Left hindlimb (tissue), 1 donor: ENCODE results near the gene FES.
A peak's percentile ranks its signal among the peaks of the same experiment; 100 is the strongest.
"Not testable (repeated sequence)": the region's sequence is repeated elsewhere in the genome, so short reads cannot be mapped to it uniquely, and the experiment has no call there.

Experiments
- DNase-seq: peaks from one replicate; pipeline ENCODE4 v3.0.0-alpha.2; 2018

The FES gene

DNA sequence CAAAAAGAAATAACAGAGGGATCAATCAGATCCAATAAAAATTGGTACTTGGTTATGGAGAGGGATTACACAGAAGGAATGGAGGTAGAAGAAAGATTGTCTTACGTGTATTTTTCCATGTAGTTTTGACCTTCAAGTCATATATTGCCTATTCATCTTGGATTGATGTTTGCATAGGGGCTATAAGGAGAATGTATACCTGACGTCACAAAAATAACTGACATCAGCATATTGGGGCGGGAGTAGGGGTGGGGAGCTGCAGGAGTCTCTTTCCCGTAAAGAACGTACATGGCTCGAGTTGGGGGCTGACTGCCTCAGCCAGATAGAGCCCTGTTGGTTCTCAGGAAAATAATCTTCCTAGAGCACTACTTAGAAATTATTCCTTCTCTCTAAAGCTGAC lies 21.8 kb upstream of the FES start:
- DNase-seq = no peak

DNA sequence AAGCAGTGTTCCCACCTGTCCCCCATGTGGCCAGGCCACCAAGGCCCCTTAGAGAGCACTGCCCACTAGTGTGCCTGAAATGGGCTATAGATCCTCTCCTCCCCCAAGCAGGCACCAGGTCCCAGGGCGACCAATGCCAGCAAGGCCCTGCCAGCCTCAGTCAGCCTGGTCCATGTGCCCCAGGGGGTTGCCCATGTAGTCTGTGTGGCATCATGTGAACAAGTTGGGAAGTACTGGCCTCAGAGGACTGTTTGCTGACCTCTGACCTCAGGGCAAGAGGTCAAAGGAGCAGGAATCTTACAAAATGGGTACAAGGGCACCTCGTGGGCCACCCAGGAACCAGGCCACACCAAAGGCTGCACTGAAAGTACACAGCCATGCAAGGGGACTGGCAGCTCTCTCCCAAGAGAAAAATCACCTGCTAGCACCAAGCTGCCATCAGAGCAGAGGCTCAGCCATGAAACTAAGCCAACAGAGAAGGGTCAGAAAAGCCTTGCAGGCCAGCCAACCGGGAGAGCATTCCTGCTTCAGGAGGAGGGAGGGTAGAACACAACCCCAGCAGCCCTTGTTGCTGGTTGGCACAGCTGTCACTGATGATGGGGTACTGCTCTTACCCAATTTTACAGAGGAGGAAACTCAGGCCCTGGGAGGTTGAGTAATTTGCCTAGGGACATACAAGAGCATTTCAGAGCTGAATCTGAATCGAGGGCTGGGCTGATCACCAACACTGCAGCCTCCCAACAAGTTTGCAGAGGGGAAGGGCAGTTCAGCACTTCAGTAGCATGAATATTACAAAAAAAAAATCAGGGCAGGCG lies 21.1 kb upstream of the FES start:
- DNase-seq = no peak

DNA sequence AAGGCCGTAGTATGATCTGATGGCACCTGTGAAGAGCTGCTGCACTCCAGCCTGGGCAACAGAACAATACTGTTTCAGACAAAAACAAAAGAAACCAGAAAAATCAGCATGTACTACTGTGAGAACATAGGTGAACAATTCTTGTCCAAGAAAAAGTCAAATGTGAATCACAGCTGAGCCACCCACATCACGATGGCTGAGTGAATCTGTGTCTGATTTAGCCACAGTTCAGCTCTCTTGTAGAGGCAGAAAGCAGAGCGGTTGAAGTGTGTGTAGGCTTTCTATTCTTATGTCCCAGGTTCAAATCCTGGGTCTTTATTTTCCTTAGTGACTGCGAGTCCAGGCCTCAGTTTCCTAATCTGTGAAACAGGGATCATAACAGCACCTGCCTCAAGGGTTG lies 20.3 kb upstream of the FES start:
- DNase-seq = no peak

GRCh38 chr15:90864507-90864906 lies 19.8 kb upstream of the FES start:
- no peak for DNase-seq

GRCh38 chr15:90865702-90866101 lies 18.6 kb upstream of the FES start:
- DNase-seq = no peak

GRCh38 chr15:90866161-90866715 lies 18.1 kb upstream of the FES start:
- DNase-seq = no peak

- DNase-seq = no peak
These were observed 17.5 kb upstream of the FES start for GRCh38 chr15:90866800-90867199.

DNA sequence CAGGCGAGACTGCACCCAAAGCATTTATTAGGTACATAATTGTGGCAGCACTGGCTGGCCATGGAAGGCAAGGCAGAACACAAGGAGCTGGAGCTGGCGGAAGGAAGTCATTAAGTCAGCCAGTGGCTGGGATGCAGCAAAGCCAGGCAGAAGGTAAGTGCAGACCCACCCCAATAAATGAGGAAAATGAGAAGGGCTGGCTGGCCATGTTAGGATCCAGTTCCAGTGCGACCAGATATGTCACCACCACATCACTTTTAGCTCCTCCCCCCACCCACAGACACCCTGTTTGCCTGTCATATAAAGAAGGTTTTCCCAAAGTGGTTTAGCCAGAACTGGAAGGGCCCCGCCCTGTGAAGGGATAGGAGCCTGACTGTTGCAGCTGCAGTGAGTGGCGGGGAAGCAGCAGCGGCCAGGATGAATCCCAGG lies 16.0 kb upstream of the FES start, which contains the start of gene FURIN:
TSS of gene FURIN (plus strand) at position 328 of the 429 bp plus-strand sequence. CDS start 7,153 bp downstream, outside the sequence.
- DNase-seq = no peak

DNA sequence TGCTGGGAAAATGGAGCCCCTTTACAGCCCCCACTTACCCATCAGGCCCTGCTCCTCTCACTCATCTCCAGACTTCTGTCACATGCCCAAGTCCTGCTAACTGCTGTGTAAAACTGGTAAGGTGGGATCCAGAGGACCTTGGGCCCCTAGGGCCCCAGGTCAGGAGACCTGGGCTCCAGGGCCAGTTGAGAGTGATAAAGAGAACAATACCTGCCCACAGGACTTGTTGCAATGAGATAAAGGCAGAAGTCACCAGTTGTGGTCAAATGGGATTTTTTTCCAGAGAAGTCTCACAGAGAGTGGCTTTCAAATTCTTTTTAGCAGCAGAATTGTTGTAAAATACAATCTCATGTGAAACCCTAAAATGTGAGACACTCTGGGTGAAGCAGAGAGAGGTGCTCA lies 15.2 kb upstream of the FES start:
- no peak for DNase-seq

DNA sequence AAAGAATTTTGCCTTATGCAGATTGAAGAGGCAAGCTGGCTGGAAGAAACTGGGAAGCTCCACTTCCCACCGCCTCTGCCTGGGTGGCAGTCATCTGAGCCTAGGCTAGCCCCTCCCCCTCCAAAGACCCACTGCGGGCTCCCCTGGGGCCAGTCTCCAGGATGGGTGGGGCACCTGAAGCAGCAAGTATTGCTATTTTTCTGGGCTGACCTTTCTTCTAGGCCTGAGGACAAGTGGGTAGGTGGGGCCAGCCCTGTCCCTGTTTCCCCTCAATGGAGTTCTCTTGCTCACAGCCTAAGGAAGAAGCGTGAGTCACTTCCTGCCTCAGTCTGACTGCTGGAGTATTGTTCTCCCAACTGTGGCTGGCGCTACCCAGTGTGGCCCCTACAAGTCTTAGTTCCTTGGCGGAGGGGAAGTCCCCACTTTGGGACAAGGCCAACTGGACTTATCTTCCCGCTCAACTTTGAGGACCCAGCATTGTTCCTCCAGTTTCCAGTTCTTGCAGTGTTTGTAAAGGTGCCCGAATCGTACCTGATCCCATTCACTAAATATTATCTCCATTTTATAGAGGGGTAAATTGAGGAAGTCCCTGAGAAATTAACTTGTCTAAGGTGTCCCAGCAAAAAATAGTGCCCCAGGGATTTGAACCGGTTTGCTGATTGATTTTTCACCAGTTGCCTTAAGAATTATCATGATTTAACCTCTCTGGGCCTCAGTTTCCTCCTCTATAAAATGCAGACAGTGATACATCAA lies 14.5 kb upstream of the FES start:
- peak; percentile 65 for DNase-seq

DNA sequence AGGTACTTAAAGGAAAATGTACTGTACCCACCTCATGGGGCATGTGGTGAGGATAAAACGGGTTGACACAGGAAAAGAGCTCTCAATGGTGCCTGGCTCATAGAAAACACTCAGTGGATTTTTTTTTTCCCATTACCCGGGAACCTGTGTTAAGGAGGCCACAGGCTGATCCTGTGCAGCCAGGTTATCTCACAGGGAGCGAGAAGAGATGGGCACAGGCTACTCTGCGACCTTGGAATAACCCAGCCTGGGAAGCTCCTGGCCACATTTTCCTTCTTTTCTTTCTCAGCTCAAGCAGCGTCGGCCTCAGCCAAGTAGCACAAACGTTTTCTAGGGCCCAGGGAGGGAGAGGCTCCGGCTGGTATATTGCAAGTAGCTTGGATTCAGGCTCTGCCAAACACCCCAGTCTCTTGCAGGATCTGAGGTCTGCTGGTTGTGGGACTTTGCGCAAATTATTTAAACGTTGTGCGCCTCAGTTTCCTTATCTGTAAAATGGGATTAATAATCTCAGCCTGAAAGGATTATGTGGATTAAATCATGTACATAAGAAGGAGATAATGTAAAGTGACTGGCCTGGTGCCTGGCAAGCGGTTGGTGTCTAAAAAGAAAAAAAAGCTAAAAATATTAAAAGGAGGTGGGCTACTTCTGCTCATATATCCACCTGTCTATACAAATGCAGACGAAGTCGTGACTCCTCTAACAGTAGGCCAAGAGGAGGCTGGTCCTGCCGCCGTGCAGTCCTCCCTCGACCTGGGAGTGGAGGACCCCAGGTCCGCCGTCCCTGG lies 13.8 kb upstream of the FES start:
- no peak for DNase-seq

GRCh38 chr15:90871139-90871715 lies 13.1 kb upstream of the FES start:
- DNase-seq = no peak

- DNase-seq = no peak
These were observed 12.4 kb upstream of the FES start for GRCh38 chr15:90871716-90872485.

- DNase-seq = no peak
These were observed 11.7 kb upstream of the FES start for GRCh38 chr15:90872486-90873184.

- no peak for DNase-seq
These were observed 10.8 kb upstream of the FES start for GRCh38 chr15:90873488-90873997.

DNA sequence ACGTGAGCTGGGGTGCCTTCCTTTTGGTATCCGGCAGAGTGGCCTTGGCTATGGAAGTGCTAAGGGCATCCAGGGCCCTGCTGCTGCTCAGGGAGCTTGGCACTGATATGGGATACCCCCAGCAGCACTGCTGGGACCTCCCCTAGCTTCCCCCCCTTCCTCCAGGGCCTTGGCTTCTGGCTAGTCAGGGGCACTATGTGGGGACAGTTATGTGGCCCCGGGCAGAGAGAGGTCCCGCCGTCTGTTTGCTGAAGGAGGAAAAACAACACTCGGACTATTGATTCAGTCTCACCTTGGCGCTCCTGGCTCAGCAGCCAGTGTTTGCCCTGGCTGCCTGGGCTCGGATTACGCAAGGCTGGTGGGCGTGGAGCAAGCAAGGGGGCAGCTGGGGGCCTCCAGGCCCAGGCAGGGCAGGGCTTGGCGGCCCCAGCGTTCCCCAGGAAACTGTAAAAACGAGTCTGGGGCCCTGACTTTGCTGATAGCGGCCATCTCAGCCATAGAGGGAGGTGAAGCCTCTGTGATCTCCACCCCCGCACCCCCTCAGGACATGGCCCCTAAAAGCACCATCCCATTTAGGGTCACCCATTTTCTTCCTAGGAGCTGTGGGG lies 10.2 kb upstream of the FES start:
- DNase-seq = peak; percentile 67

- DNase-seq = not testable (repeated sequence)
These were observed 9.3 kb upstream of the FES start for GRCh38 chr15:90874986-90875385.

DNA sequence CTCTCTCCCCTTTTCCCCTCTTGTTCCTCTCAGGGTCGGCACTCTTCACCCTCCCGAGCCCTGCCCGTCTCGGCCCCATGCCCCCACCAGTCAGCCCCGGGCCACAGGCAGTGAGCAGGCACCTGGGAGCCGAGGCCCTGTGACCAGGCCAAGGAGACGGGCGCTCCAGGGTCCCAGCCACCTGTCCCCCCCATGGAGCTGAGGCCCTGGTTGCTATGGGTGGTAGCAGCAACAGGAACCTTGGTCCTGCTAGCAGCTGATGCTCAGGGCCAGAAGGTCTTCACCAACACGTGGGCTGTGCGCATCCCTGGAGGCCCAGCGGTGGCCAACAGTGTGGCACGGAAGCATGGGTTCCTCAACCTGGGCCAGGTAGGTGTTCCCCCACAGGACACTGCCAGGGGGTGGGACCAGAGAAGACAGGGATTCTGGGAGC lies 8.7 kb upstream of the FES start:
- DNase-seq = no peak

DNA sequence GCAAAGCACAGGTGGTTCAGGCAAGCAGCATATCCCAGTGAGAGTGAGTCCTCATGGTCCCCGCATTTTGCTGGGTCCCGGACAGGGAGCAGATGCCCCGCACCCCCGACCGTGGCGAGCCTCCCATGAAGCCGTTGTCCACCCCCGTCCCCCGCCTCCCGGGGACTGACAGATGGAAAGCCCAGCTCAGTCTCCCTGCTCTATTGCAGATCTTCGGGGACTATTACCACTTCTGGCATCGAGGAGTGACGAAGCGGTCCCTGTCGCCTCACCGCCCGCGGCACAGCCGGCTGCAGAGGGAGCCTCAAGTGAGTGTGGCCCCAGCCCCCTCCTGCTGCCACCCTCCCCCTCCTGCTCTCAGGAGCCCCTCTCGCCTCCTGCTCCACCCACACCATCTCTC lies 8.3 kb upstream of the FES start:
- DNase-seq = no peak

DNA sequence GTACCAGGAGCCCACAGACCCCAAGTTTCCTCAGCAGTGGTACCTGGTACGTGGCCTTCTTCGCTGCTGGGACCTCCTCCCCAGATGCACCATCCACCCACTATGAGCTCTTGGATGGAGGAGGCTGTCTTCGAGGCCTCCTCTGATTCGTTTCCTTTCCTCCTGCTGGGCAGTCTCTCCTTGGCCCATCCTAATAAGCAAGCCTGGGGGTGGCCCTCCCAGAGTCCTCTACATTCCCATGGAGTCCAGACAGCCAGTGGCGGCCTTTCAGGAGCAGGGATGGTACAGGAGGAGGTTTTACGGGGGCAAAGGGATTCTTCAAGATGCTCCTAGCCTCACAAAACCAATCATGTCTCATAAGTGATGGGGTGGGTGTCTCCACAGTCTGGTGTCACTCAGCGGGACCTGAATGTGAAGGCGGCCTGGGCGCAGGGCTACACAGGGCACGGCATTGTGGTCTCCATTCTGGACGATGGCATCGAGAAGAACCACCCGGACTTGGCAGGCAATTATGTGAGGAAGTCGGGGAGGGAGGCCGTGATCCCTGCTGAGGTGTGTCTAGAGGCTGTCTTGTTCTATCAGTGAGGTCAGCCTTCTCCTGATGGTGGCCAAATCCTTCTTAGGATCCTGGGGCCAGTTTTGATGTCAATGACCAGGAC lies 7.7 kb upstream of the FES start:
- DNase-seq = no peak
